SU-DHL-6 (cell line): ENCODE results near the gene LRRC75A.

Experiments
- H2AFZ ChIP-seq: fragments of 200-600 bp; sonication (generic); 2 replicates; pipeline ENCODE4 v1.6.1; 2014; ENCODE audit warnings: low read depth, mild to moderate bottlenecking, moderate library complexity, mixed read lengths, antibody characterized with exemption, low read length; ENCODE audit not compliant: severe bottlenecking
- H3F3A ChIP-seq: fragments of 200-600 bp; shearing (Covaris generic); 2 replicates; pipeline ENCODE4 v1.6.0; 2016; ENCODE audit warnings: antibody characterized with exemption, mild to moderate bottlenecking; ENCODE audit not compliant: insufficient read depth
- H3K27ac ChIP-seq: fragments of 200-600 bp; sonication (generic); 2 replicates; pipeline ENCODE4 v1.5.1; 2016; ENCODE audit warnings: low read depth, mild to moderate bottlenecking, low read length, moderate library complexity, mixed read lengths
- H3K27me3 ChIP-seq: fragments of 200-600 bp; sonication (generic), shearing (Covaris generic); 2 replicates; pipeline ENCODE4 v1.6.0; 2014; ENCODE audit warnings: mild to moderate bottlenecking, low read length
- H3K36me3 ChIP-seq: fragments of 200-600 bp; sonication (generic); 2 replicates; pipeline ENCODE4 v1.6.1; 2014; ENCODE audit warnings: mild to moderate bottlenecking, low read length, mixed read lengths
- H3K4me2 ChIP-seq: fragments of 300-600, 200-600 bp; shearing (Covaris generic), sonication (generic); 2 replicates; pipeline ENCODE4 v1.6.0; 2014; ENCODE audit warnings: low read length, low read depth, mild to moderate bottlenecking; ENCODE audit not compliant: poor library complexity, severe bottlenecking
- H3K4me3 ChIP-seq: fragments of 200-600 bp; sonication (generic); 2 replicates; pipeline ENCODE4 v1.5.1; 2014; ENCODE audit warnings: antibody characterized with exemption, low read length, mild to moderate bottlenecking, mixed read lengths; ENCODE audit not compliant: insufficient read depth, poor library complexity, severe bottlenecking
- H3K79me2 ChIP-seq: fragments of 200-600 bp; sonication (generic); 2 replicates; pipeline ENCODE4 v1.6.1; 2014; ENCODE audit warnings: mild to moderate bottlenecking, low read length, moderate library complexity; ENCODE audit not compliant: insufficient read depth
- H3K9ac ChIP-seq: fragments of 200-600 bp; sonication (generic); 2 replicates; pipeline ENCODE4 v1.7.0; 2014; ENCODE audit warnings: mild to moderate bottlenecking, low read length
- H3K9me2 ChIP-seq: fragments of 200-600 bp; sonication (generic); replicated peaks from 2 replicates; pipeline ENCODE4 v1.6.1; 2014; ENCODE audit warnings: low read length; ENCODE audit not compliant: insufficient read depth
- H3K9me3 ChIP-seq: fragments of 200-600 bp; sonication (generic); 2 replicates; pipeline ENCODE4 v1.6.1; 2014; ENCODE audit warnings: low read length, mixed read lengths; ENCODE audit not compliant: insufficient read depth
- H4K20me1 ChIP-seq: fragments of 200-600 bp; sonication (generic); 2 replicates; pipeline ENCODE4 v1.6.1; 2014; ENCODE audit warnings: low read depth, mild to moderate bottlenecking, antibody characterized with exemption, low read length, moderate library complexity, mixed read lengths
- CTCF ChIP-seq: fragments of 200-600 bp; sonication (generic); IDR thresholded peaks from one replicate; pipeline ENCODE4 v1.5.1; 2017; ENCODE audit warnings: antibody characterized with exemption, mild to moderate bottlenecking, low read length, moderate library complexity; ENCODE audit not compliant: insufficient read depth, poor library complexity, severe bottlenecking
- EZH2phosphoT487 ChIP-seq: fragments of 200-600 bp; sonication (generic), shearing (Covaris generic); conservative IDR thresholded peaks from 2 replicates; pipeline ENCODE4 v1.6.1; 2018; ENCODE audit warnings: mild to moderate bottlenecking, antibody characterized with exemption, low read length, moderate library complexity, mixed read lengths

Gene LRRC75A

GRCh38 chr17:16491703-16492612, at the start of gene LRRC75A:
Gene LRRC75A (minus strand): TSS chr17:16492193. CDS start chr17:16491990, 203 bp downstream.
- peak within 1 kb of the TSS; percentile 57 for H3K4me2 ChIP-seq
- H3K27me3 ChIP-seq = no peaks in the 10 kb centered on the region
- no peaks in the 10 kb centered on the region for H3K9me3 ChIP-seq
- H2AFZ ChIP-seq = peak within 1 kb of the TSS; percentile 69
- no peaks in the 10 kb centered on the region for H3F3A ChIP-seq
- no peak within 1 kb of the TSS for H3K27ac ChIP-seq
- no peaks in the 10 kb centered on the region for H4K20me1 ChIP-seq
- H3K9me2 ChIP-seq = no peaks in the 10 kb centered on the region
- H3K79me2 ChIP-seq = no peaks in the 10 kb centered on the region
- H3K36me3 ChIP-seq = no peaks in the 10 kb centered on the region
- H3K4me3 ChIP-seq = peak within 1 kb of the TSS; percentile 52
- peak within 1 kb of the TSS; percentile 57 for H3K9ac ChIP-seq
- no peak for TF ChIP-seq CTCF
- TF ChIP-seq EZH2phosphoT487 = no peak

- TF ChIP-seq CTCF = no peak
- no peak for TF ChIP-seq EZH2phosphoT487
- H3K4me3 ChIP-seq = no peak overlapping the region
- no peaks in the 10 kb centered on the region for H3K9me3 ChIP-seq
- no peaks in the 10 kb centered on the region for H3K9me2 ChIP-seq
- no peak overlapping the region for H3K27ac ChIP-seq
- no peaks in the 10 kb centered on the region for H3K36me3 ChIP-seq
- H3K9ac ChIP-seq = peak overlapping the region; percentile 66; the same call in 1 of the 2 replicates
- H3K27me3 ChIP-seq = no peaks in the 10 kb centered on the region
- H4K20me1 ChIP-seq = no peaks in the 10 kb centered on the region
- no peaks in the 10 kb centered on the region for H3K79me2 ChIP-seq
- H3F3A ChIP-seq = peaks cover 4% of the 10 kb centered on the region; the same call in 1 of the 2 replicates
- peak overlapping the region; percentile 74 for H3K4me2 ChIP-seq
- H2AFZ ChIP-seq = peak overlapping the region; percentile 85
Observed at GRCh38 chr17:16537130-16537458, 45.1 kb upstream of the LRRC75A start.

- no peaks in the 10 kb centered on the region for H3K79me2 ChIP-seq
- H3K4me2 ChIP-seq = no peak overlapping the region
- H3K4me3 ChIP-seq = no peak overlapping the region
- no peak for TF ChIP-seq CTCF
- no peak for TF ChIP-seq EZH2phosphoT487
- no peaks in the 10 kb centered on the region for H4K20me1 ChIP-seq
- H3K27me3 ChIP-seq = no peaks in the 10 kb centered on the region
- H3K36me3 ChIP-seq = no peaks in the 10 kb centered on the region
- no peak overlapping the region for H3K9ac ChIP-seq
- no peaks in the 10 kb centered on the region for H3K9me2 ChIP-seq
- H2AFZ ChIP-seq = no peak overlapping the region
- H3F3A ChIP-seq = peaks cover 4% of the 10 kb centered on the region; the same call in 1 of the 2 replicates
- no peaks in the 10 kb centered on the region for H3K9me3 ChIP-seq
- H3K27ac ChIP-seq = no peak overlapping the region
Observed at GRCh38 chr17:16534236-16534635, 42.2 kb upstream of the LRRC75A start.
